GM21360 (cell line): ENCODE data around the gene CDC73.
A peak's percentile ranks its signal among the peaks of the same experiment; 100 is the strongest.
"Not testable (repeated sequence)": the region's sequence is repeated elsewhere in the genome, so short reads cannot be mapped to it uniquely, and the experiment has no call there.

ENCODE experiments used
- ATAC-seq: cut with Tn5 transposase; IDR thresholded peaks from one replicate; pipeline ENCODE4 v1.9.1; 2021; ENCODE audit warnings: mild to moderate bottlenecking, moderate library complexity; ENCODE audit not compliant: unreplicated experiment

CDC73 gene

GRCh38 chr1:193176113-193176512 lies 54.3 kb downstream of the CDC73 start:
- no peak for ATAC-seq

- ATAC-seq: no peak
These were observed 55.0 kb downstream of the CDC73 start for GRCh38 chr1:193176788-193177187.

GRCh38 chr1:193179094-193179493 lies 57.3 kb downstream of the CDC73 start:
- no peak for ATAC-seq

- no peak for ATAC-seq
These were observed 59.7 kb downstream of the CDC73 start for GRCh38 chr1:193181536-193181935.

- ATAC-seq: no peak
These were observed 60.2 kb downstream of the CDC73 start for GRCh38 chr1:193181985-193182384.

GRCh38 chr1:193183019-193183627 lies 61.3 kb downstream of the CDC73 start:
- ATAC-seq: peak; percentile 62

- ATAC-seq: no peak
These were observed 62.9 kb downstream of the CDC73 start for GRCh38 chr1:193184776-193185175.

- ATAC-seq: no peak
These were observed 63.4 kb downstream of the CDC73 start for GRCh38 chr1:193185211-193185610.

- no peak for ATAC-seq
These were observed 64.3 kb downstream of the CDC73 start, which contains the start of gene B3GALT2 for GRCh38 chr1:193185901-193186731. TSS of gene B3GALT2 (minus strand) at chr1:193186613. CDS start at chr1:193181562, 5,051 bp downstream.

GRCh38 chr1:193187114-193187513 lies 65.3 kb downstream of the CDC73 start:
- ATAC-seq: no peak

GRCh38 chr1:193188915-193189314 lies 67.1 kb downstream of the CDC73 start:
- ATAC-seq: not testable (repeated sequence)

GRCh38 chr1:193189442-193190095 lies 67.7 kb downstream of the CDC73 start:
- ATAC-seq: no peak

- no peak for ATAC-seq
These were observed 68.4 kb downstream of the CDC73 start for GRCh38 chr1:193190096-193190744.

GRCh38 chr1:193192586-193192985 lies 70.8 kb downstream of the CDC73 start:
- no peak for ATAC-seq

- ATAC-seq: no peak
These were observed 78.1 kb downstream of the CDC73 start for GRCh38 chr1:193199940-193200339.

- ATAC-seq: no peak
These were observed 79.2 kb downstream of the CDC73 start for GRCh38 chr1:193201021-193201420.

GRCh38 chr1:193210996-193211395 lies 89.2 kb downstream of the CDC73 start:
- peak; percentile 10 for ATAC-seq

- ATAC-seq: peak; percentile 74
These were observed 89.7 kb downstream of the CDC73 start for GRCh38 chr1:193211539-193211938.

GRCh38 chr1:193212637-193213036 lies 90.8 kb downstream of the CDC73 start:
- ATAC-seq: no peak

GRCh38 chr1:193213998-193214397 lies 92.2 kb downstream of the CDC73 start:
- no peak for ATAC-seq

GRCh38 chr1:193216920-193217319 lies 95.1 kb downstream of the CDC73 start:
- peak; percentile 79 for ATAC-seq
